ENCODE measurements around the gene HEG1.
"Not testable (repeated sequence)": the region's sequence is repeated elsewhere in the genome, so short reads cannot be mapped to it uniquely, and the experiment has no call there.

The HEG1 gene

GRCh38 chr3:124982855-124983254 lies 72.9 kb downstream of the HEG1 start:
- DNase-seq: no peak

GRCh38 chr3:124981472-124981871 lies 74.3 kb downstream of the HEG1 start:
- DNase-seq: no peak

DNA sequence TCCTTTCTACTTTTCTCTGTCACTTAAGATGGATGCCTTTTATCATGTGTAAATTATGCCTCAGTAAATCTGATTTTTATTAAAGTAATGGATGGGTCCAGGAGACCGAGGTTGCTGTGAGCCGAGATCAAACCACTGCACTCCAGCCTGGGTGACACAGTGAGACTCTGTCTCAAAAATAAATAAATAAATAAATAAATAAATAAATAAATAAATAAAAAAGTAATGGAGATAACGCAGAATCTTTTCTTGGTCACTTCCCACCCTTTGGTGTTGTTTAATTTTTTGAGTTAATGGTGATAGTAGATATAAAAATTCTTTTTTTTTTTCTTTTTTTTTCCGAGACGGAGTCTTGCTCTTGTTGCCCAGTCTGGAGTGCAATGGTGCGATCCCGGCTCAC lies 77.2 kb downstream of the HEG1 start:
- no peak for DNase-seq

GRCh38 chr3:124976383-124976782 lies 79.4 kb downstream of the HEG1 start:
- DNase-seq: no peak

DNA sequence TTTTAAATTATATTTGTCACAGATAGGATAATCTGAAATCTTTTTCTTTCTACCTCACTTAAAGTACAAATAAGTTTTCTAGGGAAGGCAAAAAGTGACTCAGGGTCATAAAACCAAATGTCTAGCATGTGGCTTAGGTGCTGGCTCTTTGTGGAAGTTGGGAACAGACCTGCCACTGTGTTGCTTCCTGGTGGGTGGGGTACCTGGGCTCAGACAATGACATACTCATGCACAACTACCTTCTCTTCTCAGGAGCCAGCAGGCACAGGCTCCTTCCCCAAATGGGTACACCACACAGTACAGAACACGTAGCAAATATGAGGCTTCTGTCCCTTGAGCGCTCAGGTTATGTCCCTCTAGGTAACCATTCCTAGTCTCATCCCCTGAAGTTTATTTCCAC lies 81.1 kb downstream of the HEG1 start:
- no peak for DNase-seq

- DNase-seq: no peak
Observed at GRCh38 chr3:124973290-124973689, 82.5 kb downstream of the HEG1 start.

DNA sequence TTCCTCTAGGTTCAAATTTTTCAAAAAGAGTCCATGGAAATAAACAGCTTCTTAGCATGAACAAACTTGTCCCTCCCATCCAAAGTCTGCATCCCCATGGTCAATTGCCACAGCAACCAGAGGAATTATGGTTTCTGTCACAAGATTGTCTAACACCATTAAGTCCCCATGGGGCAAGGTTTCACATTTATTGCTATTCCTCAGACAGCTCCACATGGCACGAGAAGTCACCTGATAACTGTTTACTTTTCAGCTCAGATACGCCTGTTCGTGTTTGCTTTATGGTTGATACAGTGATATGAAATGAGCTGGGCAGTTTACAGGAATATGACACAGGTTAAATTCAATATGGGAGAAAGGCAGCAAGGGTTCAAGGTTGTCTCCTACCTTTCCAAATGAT lies 83.3 kb downstream of the HEG1 start:
- no peak for DNase-seq

DNA sequence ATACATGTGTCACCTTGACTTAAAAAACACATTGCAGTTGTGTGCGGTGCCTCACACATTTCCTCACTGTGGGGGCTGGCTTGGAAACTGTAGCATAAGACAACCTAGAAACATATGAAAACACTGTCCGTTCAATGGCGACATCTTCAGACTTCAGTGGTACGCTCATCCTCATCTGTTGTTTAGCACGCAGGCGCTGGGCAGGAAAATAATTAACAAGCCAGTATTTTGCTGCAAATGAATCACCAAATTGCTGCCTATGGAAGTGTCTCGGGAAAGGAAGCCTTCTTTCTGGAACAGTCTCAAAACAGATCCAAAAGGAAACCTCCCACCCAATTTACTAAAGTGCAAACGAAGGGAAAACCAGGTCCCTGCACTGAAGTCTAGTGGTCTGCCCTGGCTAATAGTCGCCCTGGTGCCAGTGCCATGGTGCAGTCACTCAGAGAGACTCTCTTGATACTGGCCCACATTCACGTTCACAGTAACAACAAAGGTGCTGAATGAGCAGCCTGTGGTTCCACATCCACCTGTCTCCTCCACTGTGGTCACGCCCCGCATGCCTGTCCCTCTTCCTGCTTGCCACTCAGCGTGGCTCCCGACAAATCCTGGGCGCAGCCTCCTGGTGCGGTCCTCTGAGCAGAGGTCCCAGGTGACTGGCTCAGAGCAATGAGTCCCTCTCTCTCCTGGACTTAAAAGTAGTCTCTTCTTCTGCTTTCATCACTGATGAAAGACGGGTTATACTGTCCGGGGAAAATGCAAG lies 85.7 kb downstream of the HEG1 start:
- no peak for DNase-seq

DNA sequence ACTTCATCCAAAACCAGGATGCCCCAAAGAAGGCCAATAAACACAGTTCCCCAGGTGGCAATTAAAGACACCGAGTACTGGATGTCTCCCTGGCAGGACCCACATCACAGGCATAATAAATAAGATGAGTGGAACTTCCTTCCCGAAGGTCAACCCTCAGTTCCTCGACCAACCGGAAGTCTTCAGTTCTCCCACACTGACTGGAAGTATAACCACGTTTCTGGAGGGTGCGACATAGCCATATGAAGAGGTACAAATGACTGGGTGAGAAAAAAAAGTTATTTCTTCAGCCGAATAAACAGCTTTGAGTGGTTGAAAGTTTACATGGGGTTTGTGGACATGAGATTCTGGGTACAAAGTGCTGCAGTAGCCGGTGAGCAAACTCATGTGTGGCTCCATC lies 86.6 kb downstream of the HEG1 start:
- no peak for DNase-seq

DNA sequence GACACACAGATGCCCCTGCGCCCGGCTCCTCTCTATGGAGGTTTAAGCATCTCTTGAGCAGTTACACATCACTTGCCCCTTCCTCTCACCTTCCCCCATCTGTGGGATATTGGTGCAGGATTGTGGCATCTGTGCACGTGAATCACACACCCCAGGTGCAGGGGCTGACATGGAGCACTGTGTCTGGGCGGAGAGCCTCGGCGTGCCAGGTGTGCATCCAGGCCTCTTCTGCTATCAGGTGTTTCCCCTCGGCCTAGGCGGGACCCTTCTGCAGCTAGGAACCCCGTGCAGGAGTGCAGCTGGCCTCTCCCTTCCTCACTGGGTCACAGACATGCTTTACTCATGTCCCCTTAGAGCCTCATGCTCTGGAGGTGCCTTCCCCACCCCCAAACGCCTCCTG lies 87.8 kb downstream of the HEG1 start:
- no peak for DNase-seq

DNA sequence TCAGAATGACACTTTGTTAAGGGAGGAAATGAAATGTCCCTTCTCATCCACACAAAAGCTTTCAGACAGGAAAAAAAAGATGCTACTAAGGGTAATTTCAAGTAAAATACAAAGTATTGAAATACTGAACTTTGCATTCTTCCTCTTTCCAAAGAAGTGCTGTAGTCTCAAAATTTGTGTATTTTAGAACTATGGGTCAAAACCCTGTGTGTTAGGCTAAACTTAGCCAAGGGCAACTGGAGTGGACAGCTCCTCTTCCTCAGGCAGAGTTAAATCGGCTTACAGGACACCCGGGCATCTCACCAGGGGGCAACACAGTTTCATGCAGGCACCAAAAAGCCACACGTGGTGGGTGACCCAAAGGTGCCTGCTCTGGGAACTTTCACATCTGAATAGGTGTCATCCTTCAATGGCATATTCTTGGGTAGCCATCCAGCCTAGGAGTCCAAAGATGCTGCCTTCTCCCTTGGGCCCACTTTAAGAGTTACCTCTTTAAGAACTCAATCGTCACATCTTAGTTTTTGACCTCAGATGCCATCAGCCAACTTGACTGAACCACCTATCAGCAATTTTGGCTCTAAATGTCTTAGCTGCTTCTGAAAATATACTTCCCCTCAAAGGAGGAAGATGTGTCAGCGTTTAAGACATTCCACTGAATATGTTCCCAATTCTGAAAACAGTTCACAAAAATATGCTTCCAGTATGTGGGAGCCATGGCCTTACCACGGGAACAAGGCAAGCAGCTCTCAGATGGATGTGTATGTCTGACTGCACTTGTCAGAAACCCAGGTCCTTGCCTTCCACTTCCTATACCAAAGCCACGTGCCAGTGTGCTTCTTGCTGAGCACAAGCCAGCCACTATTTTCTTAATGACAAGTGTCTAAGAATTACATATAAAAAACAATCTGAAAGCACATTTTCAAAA lies 89.0 kb downstream of the HEG1 start:
- DNase-seq: no peak

DNA sequence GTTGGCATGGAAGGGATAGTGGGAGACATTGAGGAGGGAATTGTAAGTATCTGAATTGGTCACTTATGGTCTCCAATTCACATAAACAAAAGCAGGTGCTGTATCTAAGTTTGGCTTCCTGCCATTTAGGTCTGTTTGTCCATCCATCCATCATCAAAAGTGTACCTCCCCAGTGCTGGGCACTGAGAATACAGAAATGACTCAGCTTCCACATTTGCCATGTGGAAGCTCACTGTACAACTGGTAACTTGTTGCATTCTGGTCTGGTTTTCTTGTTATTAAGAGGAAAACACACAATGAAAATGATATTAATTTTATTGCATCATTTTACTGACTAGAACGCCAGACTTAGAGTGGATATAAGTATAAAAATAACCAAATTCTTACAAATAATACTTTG lies 90.4 kb downstream of the HEG1 start:
- no peak for DNase-seq

- no peak for DNase-seq
Observed at GRCh38 chr3:124964387-124964786, 91.4 kb downstream of the HEG1 start.

GRCh38 chr3:124963755-124964154 lies 92.0 kb downstream of the HEG1 start:
- DNase-seq: no peak

GRCh38 chr3:124962403-124962940 lies 93.3 kb downstream of the HEG1 start:
- DNase-seq: no peak

GRCh38 chr3:124960698-124961097 lies 95.1 kb downstream of the HEG1 start:
- DNase-seq: no peak

- no peak for DNase-seq
Observed at GRCh38 chr3:124960105-124960504, 95.7 kb downstream of the HEG1 start.

DNA sequence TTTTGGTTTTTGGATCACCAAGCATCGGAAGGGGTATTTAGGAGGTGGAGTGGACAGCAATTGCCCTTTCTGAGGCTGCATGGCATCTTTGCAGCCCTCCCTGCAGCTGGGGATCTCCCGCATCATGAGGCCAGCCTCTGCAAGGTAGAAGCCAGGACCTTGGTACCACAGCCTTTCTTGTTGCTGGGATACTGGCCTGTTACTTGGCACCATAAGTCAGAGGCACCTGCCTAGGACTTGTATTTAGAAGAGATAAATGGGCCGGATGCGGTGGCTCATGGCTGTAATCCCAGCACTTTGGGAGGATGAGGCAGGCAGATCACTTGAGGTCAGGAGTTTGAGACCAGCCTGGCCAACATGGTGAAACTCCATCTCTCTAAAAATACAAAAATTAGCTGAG lies 97.8 kb downstream of the HEG1 start:
- not testable (repeated sequence) for DNase-seq

DNA sequence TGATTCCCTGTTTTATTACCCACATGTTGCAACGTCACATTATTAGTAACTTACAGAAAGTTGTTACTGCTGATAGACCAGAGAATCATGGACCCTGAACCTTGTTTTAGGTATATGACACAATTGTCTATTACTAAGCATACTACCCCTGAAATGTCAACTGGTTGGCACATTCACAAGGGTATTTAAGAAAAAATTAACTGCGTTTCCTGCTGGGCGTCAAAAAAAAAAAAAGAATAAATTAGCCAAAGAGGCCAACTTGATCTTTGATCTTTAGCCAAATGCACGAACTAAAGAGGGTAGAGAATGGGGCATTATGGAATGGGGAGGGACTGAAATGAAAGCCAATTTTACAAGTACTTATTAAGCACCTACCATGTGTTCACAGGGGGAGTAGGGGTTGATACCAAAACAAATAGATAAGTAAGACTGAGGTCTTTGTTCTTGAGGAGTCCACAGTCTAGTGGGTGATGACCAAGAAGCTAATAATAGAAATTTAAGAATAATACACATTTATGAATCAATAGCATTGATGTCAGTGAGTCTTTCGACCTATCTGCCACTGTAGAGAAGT lies 103.4 kb downstream of the HEG1 start:
- DNase-seq: no peak

GRCh38 chr3:124951511-124952281 lies 104.1 kb downstream of the HEG1 start:
- DNase-seq: no peak

GRCh38 chr3:124950026-124950425 lies 105.8 kb downstream of the HEG1 start:
- DNase-seq: no peak

DNA sequence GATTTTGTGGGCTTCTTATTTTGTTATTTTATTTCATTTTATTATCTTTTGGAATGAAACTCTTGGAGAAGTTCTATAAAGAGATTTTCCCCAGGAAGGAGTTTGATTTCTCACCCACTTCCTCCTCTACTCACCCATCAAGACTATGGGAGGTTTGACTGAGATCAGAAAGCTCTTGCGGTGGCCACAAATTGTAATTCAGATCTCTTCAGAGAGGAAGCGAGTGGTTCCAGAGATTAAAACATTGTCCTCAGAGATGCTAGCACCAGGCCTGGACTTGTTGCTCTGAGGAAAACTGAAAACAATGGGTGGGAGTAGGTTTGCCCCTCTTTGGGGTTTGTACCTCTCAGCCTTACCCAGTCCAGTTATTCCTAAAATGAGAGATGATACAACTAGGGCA lies 113.2 kb downstream of the HEG1 start:
- DNase-seq: no peak

DNA sequence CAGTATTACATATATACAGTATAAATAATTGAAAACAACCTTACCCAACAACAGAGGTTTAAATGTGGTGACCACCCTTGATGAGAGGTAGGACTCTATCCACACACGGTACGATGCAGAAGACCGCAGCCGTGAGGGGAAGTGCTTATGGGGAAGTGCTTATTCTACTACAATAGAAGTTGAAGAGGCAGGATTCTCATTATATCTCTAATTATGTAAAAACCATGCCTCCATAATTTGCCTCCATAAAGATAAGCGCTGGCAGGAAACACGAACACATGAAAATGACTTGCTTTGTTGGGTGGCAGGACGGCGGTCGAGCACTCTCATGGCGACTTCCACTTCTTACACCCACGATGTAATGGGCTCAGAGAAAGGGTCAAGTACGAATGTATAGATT lies 114.0 kb downstream of the HEG1 start:
- DNase-seq: no peak

All from T-helper 9 cell (primary cell).